Measurements from ENCODE around the gene CLCN7. TPM values are rescaled to one million over a fixed set of nuclear protein-coding genes. Genes with fewer than 3 reads are reported as not detected.

The CLCN7 gene
- total and polyA plus RNA-seq, 2 of the 4 experiments (the other 2 are of a cell fraction) = 10.8 to 45.2 TPM

DNA sequence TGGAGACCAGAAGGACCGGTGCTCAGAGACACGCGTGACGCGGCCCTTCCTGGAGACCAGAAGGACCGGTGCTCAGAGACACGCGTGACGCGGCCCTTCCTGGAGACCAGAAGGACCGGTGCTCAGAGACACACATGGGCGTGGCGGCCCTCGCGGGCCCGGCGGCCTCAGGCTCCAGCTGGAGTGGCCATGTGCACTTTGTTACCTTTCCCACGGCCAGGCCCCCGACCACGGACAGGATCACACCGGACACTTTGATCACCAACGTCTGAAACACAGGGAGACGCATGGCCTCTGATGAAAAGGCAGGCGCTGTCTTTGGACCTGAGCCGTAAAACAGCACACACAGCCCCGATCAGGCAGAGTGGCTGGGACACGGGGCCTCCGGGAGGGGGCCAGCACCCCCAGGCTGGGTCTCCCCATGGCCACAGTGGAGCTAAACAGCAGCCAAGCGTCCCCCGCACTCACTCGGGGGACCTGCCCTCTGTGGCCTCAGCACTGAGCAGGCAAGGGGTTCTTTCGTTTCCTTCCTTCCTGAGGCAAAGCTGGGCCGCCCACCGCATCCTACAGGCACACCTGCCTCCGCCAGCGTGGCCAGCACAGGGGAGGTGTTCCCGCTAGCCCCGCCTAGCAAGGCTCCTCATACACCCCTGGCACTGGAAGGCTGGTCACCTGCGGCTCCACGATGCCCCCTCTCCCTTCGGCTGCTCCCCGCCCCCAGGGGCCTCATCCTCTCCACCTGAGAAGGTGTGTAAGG is 17.2 kb downstream of the CLCN7 start:
- Histone ChIP-seq H2BK20ac (ENCODE audit: low read depth, low read length) (no peak overlapping the region), H4K5ac (ENCODE audit: low read depth, low read length) (no peak overlapping the region), H4K8ac (ENCODE audit: low read depth in 2 of 2, low read length in 2 of 2) (no peak overlapping the region), H3K56ac (ENCODE audit: extremely low read depth, insufficient read depth, low read length) (no peak overlapping the region), H3K9me3 (ENCODE audit: control insufficient read depth, insufficient read depth, low read length) (no peaks in the 10 kb centered on the region), H3K4ac (ENCODE audit: low read depth, low read length) (no peak overlapping the region), H2AK9ac (replicated peaks; ENCODE audit: low read depth, low read length, poor library complexity) (no peak overlapping the region), H4K91ac (ENCODE audit: insufficient read depth, low read depth, low read length) (no peak overlapping the region), H3K4me3 (ENCODE audit: insufficient read depth, low read depth, low read length) (no peak overlapping the region), H2AFZ (replicated peaks; ENCODE audit: low read length, poor library complexity) (no peak overlapping the region), H3K27me3 (ENCODE audit: control insufficient read depth, insufficient read depth, low read length) (no peaks in the 10 kb centered on the region), H3K36me3 (ENCODE audit: control insufficient read depth, insufficient read depth, low read length) (peaks cover 49% of the 10 kb centered on the region), H3K23ac (ENCODE audit: low read depth, low read length) (no peak overlapping the region), H3K27ac (ENCODE audit: insufficient read depth, low read length) (no peak overlapping the region), H3K4me1 (ENCODE audit: control insufficient read depth, insufficient read depth, low read length) (no peaks in the 10 kb centered on the region), H3K79me1 (ENCODE audit: low read depth in 1 of 2, low read length in 2 of 2) (peaks cover 0 to 4% of the 10 kb centered on the region in 2 experiments; a peak in 1 of 4 replicates), H3K9ac (ENCODE audit: low read depth, low read length) (no peak overlapping the region), H2BK15ac (ENCODE audit: low read depth, low read length) (no peak overlapping the region), H3K18ac (ENCODE audit: low read depth, low read length) (no peak overlapping the region), H3K14ac (replicated peaks; ENCODE audit: low read depth, low read length) (no peak overlapping the region), H2BK120ac (ENCODE audit: low read depth, low read length) (no peak overlapping the region), H2AK5ac (ENCODE audit: low read depth, low read length) (no peak overlapping the region), H3K4me2 (ENCODE audit: low read depth, low read length) (no peak overlapping the region), H4K20me1 (ENCODE audit: insufficient read depth, low read length) (no peaks in the 10 kb centered on the region), H2BK5ac (ENCODE audit: low read depth, low read length, poor library complexity, severe bottlenecking) (no peak overlapping the region), H3K9me1 (ENCODE audit: insufficient read depth, low read length) (no peaks in the 10 kb centered on the region)
- ATAC-seq (ENCODE audit: low read depth) (no peak), DNase-seq (no peak)
- ChIA-PET CTCF (no interaction called here), POLR2A (ENCODE audit: unreplicated experiment) (no interaction called here)
- BruUV-seq (replicated peaks) = no TSS peak
- dilution Hi-C loops (cut with HindIII; ENCODE audit: low sequenced_read_pairs, unreplicated experiment) (no loop called here), in situ Hi-C loops (cut with MboI; ENCODE audit: low sequenced_read_pairs) (no loop called here), intact Hi-C loops (cut with micrococcal nuclease) (no loop called here)
- 96% methylated on average over 21 of the region's 42 CpGs; no CpG with 5 or more reads in 1 of the 2 experiments for WGBS, 2 experiments (ENCODE audit: extremely low coverage in 2 of 2, insufficient read length in 1 of 2)
- TF ChIP-seq CHD1 (IDR thresholded peaks at IDR 0.05; ENCODE audit: low read depth, low read length) (no peak), FOS (IDR thresholded peaks at IDR 0.05; ENCODE audit: low read depth, low read length) (no peak), MAFK (IDR thresholded peaks at IDR 0.05; ENCODE audit: low read depth, low read length) (no peak), POLR2A (IDR thresholded peaks at IDR 0.05; ENCODE audit: low read depth, low read length) (no peak), USF2 (IDR thresholded peaks at IDR 0.05; ENCODE audit: low read depth, low read length) (no peak), SMC3 (IDR thresholded peaks at IDR 0.05; ENCODE audit: low read depth, low read length) (no peak), CTCF (conservative IDR thresholded peaks at IDR 0.05; ENCODE audit: low read depth, low read length) (no peak), MAZ (IDR thresholded peaks at IDR 0.05; ENCODE audit: borderline replicate concordance, low read depth, low read length) (no peak), RAD21 (IDR thresholded peaks at IDR 0.05; ENCODE audit: low read length) (no peak), RCOR1 (IDR thresholded peaks at IDR 0.05; ENCODE audit: insufficient replicate concordance, low read length) (no peak), CEBPB (IDR thresholded peaks at IDR 0.05; ENCODE audit: low read depth, low read length) (no peak), BHLHE40 (IDR thresholded peaks at IDR 0.05; ENCODE audit: low read depth, low read length) (no peak), RFX5 (IDR thresholded peaks at IDR 0.05; ENCODE audit: low read depth, low read length) (no peak), ELK1 (IDR thresholded peaks at IDR 0.05; ENCODE audit: borderline replicate concordance, low read depth, low read length) (no peak), NFE2L2 (IDR thresholded peaks at IDR 0.05; ENCODE audit: low read depth, low read length) (no peak)

All from IMR-90 (cell line).